GM12875 (cell line): ENCODE results near the gene GP1BA.

ENCODE experiments used
- H3K4me3 ChIP-seq: one replicate; pipeline ENCODE4 v1.5.1; 2011; ENCODE audit warnings: low read depth, low read length, control low read depth
- TF ChIP-seq, protein P1 (sequence below): IDR thresholded peaks from 2 replicates; pipeline ENCODE4 v1.5.1; 2011; ENCODE audit warnings: low read depth, mild to moderate bottlenecking, control low read depth, inconsistent platforms, low read length, moderate library complexity, borderline replicate concordance; ENCODE audit not compliant: insufficient read depth

Gene GP1BA

DNA sequence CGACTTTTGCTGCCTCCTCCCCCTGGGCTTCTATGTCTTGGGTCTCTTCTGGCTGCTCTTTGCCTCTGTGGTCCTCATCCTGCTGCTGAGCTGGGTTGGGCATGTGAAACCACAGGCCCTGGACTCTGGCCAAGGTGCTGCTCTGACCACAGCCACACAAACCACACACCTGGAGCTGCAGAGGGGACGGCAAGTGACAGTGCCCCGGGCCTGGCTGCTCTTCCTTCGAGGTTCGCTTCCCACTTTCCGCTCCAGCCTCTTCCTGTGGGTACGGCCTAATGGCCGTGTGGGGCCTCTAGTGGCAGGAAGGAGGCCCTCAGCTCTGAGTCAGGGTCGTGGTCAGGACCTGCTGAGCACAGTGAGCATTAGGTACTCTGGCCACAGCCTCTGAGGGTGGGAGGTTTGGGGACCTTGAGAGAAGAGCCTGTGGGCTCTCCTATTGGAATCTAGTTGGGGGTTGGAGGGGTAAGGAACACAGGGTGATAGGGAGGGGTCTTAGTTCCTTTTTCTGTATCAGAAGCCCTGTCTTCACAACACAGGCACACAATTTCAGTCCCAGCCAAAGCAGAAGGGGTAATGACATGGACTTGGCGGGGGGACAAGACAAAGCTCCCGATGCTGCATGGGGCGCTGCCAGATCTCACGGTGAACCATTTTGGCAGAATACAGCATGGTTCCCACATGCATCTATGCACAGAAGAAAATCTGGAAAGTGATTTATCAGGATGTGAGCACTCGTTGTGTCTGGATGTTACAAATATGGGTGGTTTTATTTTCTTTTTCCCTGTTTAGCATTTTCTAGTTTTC lies 2.3 kb downstream of the GP1BA start:
- TF ChIP-seq, protein P1, sequence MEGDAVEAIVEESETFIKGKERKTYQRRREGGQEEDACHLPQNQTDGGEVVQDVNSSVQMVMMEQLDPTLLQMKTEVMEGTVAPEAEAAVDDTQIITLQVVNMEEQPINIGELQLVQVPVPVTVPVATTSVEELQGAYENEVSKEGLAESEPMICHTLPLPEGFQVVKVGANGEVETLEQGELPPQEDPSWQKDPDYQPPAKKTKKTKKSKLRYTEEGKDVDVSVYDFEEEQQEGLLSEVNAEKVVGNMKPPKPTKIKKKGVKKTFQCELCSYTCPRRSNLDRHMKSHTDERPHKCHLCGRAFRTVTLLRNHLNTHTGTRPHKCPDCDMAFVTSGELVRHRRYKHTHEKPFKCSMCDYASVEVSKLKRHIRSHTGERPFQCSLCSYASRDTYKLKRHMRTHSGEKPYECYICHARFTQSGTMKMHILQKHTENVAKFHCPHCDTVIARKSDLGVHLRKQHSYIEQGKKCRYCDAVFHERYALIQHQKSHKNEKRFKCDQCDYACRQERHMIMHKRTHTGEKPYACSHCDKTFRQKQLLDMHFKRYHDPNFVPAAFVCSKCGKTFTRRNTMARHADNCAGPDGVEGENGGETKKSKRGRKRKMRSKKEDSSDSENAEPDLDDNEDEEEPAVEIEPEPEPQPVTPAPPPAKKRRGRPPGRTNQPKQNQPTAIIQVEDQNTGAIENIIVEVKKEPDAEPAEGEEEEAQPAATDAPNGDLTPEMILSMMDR = no peak
- no peak overlapping the region for H3K4me3 ChIP-seq

DNA sequence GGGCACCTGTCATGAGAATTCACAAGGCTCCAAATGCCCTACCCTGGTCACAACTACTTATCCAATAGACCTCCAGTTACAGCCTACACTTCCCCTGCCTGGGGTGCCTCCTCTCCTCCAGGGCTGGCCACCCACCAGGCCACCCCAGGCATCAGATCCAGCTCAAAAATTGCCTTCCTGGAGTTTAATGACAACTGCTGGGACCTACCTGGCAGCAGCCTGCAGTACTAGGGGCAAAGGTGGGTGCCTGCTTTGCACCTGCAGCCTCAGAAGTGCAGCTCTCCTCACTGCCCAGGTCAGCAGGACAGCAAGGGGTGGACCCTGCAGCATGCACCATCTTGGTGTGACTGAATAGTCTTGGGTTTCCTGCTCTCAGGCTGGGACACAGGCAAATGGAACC lies 3.6 kb downstream of the GP1BA start:
- TF ChIP-seq, protein P1 = no peak
- no peak overlapping the region for H3K4me3 ChIP-seq

DNA sequence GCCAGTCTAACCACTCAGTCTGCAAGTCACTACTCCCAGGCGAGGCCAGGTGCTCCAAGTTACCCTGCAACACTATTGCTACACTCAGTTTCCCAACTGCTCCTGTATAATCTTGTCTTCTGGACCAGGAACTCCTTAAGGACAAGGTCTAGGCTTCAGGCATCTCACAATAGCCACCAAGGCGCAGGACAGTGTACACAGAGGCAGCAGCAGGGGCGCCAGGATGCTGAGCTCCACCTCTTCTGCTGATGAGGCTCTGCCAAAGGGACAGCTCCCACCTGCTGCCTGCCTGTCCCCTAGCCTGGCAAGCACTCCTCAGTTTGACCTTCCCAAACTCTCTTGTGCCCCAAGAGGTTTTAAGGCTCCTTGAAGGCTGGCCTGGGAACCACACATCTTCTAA lies 4.4 kb downstream of the GP1BA start:
- TF ChIP-seq, protein P1 = no peak
- no peak overlapping the region for H3K4me3 ChIP-seq

DNA sequence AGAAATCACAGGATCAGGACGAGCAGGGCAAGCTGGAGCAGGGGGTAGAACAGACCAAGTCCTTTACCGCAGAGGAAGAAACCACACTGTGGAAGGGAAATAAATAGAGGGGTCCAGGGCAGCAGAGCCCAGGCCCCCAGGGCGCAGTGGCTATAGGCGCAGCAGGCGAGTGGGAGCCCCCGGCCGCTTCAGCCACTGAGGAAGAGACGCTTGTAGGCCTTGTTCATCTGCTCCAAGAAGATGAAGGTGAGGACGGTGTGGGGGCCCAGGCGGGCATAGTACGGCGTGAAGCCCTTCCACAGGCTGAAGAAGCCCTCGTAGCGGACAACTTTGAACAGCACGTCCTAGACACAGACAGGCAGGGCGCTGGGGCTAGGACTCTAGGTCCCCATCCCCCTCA lies 5.5 kb downstream of the GP1BA start:
- no peak overlapping the region for H3K4me3 ChIP-seq
- TF ChIP-seq, protein P1 = no peak

DNA sequence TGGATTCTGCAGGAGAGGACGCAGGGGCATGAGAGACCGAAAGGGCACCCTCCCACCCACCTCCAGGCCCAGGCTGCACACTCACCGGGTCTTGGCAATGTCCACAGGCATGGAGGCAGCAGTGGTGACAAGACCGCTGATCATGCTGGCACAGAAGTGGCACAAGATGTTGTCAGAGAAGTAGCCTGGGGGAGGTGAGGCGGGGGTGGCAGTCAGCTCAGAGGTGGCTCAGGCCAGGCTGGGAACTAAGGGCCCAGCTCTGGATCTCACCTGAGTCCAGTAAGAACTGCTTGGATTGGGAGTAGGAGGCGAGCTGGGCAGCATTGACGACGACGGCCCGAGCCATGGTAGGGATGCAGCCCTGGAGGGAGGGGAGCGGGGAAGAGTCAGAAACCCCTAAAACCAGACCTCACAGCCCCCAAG lies 6.0 kb downstream of the GP1BA start:
- TF ChIP-seq, protein P1 = no peak
- H3K4me3 ChIP-seq = no peak overlapping the region

DNA sequence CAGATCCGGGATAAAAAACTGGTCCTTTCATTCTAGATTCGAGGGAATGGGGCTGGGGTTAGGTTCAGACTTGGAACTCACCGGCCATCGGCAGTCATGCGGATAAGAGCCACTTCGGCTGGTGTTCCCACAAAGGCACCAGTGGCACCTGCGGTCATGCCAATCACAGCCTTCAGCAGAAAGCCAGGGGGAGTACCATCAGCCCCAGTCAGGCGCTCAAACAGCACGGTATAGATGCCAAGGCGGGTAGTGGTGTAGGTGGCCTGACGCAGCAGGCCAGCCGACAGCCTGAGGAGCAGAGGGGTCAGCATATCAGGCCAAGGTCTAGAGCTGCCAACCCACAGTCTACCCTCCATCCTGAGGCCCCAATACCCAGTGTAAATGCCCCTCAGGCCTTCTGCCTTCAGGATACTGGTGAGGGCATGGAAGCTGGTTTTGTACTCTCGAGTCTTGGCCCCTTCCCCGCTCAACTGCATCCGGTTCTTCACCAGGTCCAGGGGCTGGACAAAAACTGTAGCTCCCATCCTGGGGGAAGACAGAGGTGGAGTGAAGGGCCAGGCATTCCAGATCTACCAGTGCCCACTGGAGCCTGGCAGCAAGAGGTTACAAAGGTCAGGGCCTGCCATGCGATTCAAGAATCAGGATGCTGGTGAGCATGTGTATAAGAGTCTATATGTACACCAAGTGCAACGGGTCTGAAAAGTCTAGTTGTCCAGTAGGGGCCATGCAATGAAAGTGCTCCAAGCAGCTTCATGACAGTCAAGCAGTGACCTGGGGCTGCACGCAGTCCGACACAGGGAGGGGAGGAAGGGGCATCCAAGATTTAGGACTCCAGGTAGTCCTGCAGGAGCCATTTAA lies 6.8 kb downstream of the GP1BA start:
- TF ChIP-seq, protein P1 = no peak
- peak overlapping the region; percentile 99 for H3K4me3 ChIP-seq

DNA sequence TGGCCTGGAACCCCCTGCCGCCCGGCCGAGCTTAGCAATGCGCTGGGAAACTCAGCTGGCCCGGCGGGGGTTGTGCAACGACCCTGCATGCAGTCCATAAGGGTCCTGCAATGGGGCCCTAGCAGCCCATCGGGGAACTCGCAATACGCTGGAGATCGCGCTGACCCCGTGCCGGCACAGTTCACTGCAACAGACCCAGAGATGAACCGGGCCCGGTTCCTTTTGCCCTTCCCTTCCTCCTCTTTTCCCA lies 7.4 kb downstream of the GP1BA start:
- H3K4me3 ChIP-seq = peak overlapping the region; percentile 99
- TF ChIP-seq, protein P1 = no peak
